Natural killer cell (primary cell): Measurements from ENCODE around the gene TOGARAM2. TPM values are rescaled to one million over a fixed set of nuclear protein-coding genes. Genes with fewer than 3 reads are reported as not detected.
A peak's percentile ranks its signal among the peaks of the same experiment; 100 is the strongest.

Experiments used
- ATAC-seq, 3 donors: fragments of 150-1000 bp in 2 of 3; fragments of 200-7000 bp in 1 of 3; cut with Tn5 transposase; 1 replicate in 1 of 3; 2 replicates in 2 of 3; pipeline ENCODE4 v1.10.0; 2021; ENCODE audit warnings: mild to moderate bottlenecking in 2 of 3, moderate library complexity in 2 of 3
- DNase-seq, 2 donors: peaks; one replicate each; pipeline versions ENCODE4 v3.0.0 to v3.0.0-alpha.2; 2013 to 2021; ENCODE audit warnings: mixed read lengths in 1 of 2
- H3K27ac ChIP-seq: one replicate; pipeline ENCODE4 v1.5.1; 2013; ENCODE audit warnings: mild to moderate bottlenecking, low read length
- H3K27me3 ChIP-seq: one replicate; pipeline ENCODE4 v1.6.1; 2013; ENCODE audit warnings: low read length; ENCODE audit not compliant: control insufficient read depth, insufficient read depth
- H3K36me3 ChIP-seq: one replicate; pipeline ENCODE4 v1.6.1; 2013; ENCODE audit warnings: low read length; ENCODE audit not compliant: control insufficient read depth, insufficient read depth
- H3K4me1 ChIP-seq: one replicate; pipeline ENCODE4 v1.6.1; 2013; ENCODE audit warnings: low read length; ENCODE audit not compliant: control insufficient read depth, insufficient read depth
- H3K4me3 ChIP-seq: one replicate; pipeline ENCODE4 v1.5.1; 2013; ENCODE audit warnings: low read length
- H3K9me3 ChIP-seq: one replicate; pipeline ENCODE4 v1.6.1; 2013; ENCODE audit warnings: low read length; ENCODE audit not compliant: control insufficient read depth, insufficient read depth
- H3K27ac Mint-ChIP-seq, 2 donors: one replicate each; pipeline ENCODE4 v1.8.0; 2022; ENCODE audit warnings: mild to moderate bottlenecking in 2 of 2, mixed read lengths in 2 of 2, moderate library complexity in 1 of 2
- H3K27me3 Mint-ChIP-seq, 2 donors: one replicate each; pipeline ENCODE4 v1.8.0; 2022; ENCODE audit warnings: low read depth in 2 of 2, mixed read lengths in 2 of 2
- H3K36me3 Mint-ChIP-seq: one replicate; pipeline ENCODE4 v1.8.0; 2022; ENCODE audit warnings: mixed read lengths
- H3K4me1 Mint-ChIP-seq, 2 donors: one replicate each; pipeline ENCODE4 v1.8.0; 2022; ENCODE audit warnings: mixed read lengths in 2 of 2
- H3K4me3 Mint-ChIP-seq: one replicate; pipeline ENCODE4 v1.8.0; 2022; ENCODE audit warnings: mild to moderate bottlenecking, moderate library complexity, mixed read lengths
- H3K9me3 Mint-ChIP-seq, 2 donors: one replicate each; pipeline ENCODE4 v1.8.0; 2022; ENCODE audit warnings: mixed read lengths in 2 of 2
- WGBS: methylation state at CpG from one replicate; pipeline ENCODE4 v1.1.7; 2013; ENCODE audit warnings: missing lambda C conversion rate; ENCODE audit not compliant: insufficient coverage; 5-methylcytosine and 5-hydroxymethylcytosine counted together
- intact Hi-C: fragments of 100-400 bp; cut with micrococcal nuclease; formaldehyde crosslinking; loops from one replicate; pipeline ENCODE4 v1.14.2; 2022
- total RNA-seq, 4 donors: library from RNA; stranded (reverse); fragments of 120-200 nt in 1 of 4; gene quantifications; one replicate each; pipeline versions ENCODE4 v1.2.3 to v1.2.4, GENCODE V29; 2013 to 2022
- TF ChIP-seq, protein P1 (sequence below): fragments of 200-600 bp; IDR thresholded peaks from one replicate; pipeline ENCODE4 v1.8.0; 2022; ENCODE audit warnings: antibody characterized with exemption

Gene TOGARAM2
- total RNA-seq, 3 donors from 2014 or later (not counting 1 experiment from before 2014, with no cell fraction given), result 25.9 to 53.2 (median 30.8) TPM

DNA sequence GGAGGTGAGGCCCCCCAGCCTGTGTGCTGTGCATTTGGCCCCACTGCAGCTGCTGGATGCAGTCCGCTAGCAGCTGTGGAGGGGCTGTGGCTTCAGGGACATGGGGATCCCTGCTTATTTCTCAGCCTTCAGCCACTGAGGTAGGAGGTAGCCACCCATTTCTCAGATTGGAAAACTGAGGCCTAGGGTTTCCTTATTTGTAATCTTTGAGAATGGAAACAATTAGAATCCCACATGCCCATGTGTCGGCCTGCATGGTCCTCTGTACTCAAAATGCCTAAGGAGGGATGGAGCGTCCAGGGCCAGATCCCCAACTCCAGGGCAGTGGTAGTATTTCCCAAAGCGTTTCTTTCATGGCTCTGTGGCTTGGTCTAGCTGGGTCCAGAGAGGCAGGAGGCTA is 42.1 kb downstream of the TOGARAM2 start:
- Mint-ChIP-seq H3K4me3 (no peak overlapping the region), H3K27ac (no peak overlapping the region), H3K4me1 (peaks cover 20 to 23% of the 10 kb centered on the region in 2 donors), H3K27me3 (no peaks in the 10 kb centered on the region), H3K36me3 (peaks cover 16% of the 10 kb centered on the region), H3K9me3 (no peaks in the 10 kb centered on the region)
- H3K4me1 ChIP-seq, result peaks cover 4% of the 10 kb centered on the region
- DNase-seq (no peak), ATAC-seq (no peak)
- intact Hi-C loops, result no loop called here
- no peak overlapping the region for H3K4me3 ChIP-seq
- no peaks in the 10 kb centered on the region for H3K27me3 ChIP-seq
- H3K27ac ChIP-seq, result no peak overlapping the region
- WGBS, result 96% methylated on average over 4 of the region's 4 CpGs
- H3K36me3 ChIP-seq, result peaks cover 19% of the 10 kb centered on the region
- TF ChIP-seq, protein P1, sequence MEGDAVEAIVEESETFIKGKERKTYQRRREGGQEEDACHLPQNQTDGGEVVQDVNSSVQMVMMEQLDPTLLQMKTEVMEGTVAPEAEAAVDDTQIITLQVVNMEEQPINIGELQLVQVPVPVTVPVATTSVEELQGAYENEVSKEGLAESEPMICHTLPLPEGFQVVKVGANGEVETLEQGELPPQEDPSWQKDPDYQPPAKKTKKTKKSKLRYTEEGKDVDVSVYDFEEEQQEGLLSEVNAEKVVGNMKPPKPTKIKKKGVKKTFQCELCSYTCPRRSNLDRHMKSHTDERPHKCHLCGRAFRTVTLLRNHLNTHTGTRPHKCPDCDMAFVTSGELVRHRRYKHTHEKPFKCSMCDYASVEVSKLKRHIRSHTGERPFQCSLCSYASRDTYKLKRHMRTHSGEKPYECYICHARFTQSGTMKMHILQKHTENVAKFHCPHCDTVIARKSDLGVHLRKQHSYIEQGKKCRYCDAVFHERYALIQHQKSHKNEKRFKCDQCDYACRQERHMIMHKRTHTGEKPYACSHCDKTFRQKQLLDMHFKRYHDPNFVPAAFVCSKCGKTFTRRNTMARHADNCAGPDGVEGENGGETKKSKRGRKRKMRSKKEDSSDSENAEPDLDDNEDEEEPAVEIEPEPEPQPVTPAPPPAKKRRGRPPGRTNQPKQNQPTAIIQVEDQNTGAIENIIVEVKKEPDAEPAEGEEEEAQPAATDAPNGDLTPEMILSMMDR, result no peak
- H3K9me3 ChIP-seq, result no peaks in the 10 kb centered on the region

DNA sequence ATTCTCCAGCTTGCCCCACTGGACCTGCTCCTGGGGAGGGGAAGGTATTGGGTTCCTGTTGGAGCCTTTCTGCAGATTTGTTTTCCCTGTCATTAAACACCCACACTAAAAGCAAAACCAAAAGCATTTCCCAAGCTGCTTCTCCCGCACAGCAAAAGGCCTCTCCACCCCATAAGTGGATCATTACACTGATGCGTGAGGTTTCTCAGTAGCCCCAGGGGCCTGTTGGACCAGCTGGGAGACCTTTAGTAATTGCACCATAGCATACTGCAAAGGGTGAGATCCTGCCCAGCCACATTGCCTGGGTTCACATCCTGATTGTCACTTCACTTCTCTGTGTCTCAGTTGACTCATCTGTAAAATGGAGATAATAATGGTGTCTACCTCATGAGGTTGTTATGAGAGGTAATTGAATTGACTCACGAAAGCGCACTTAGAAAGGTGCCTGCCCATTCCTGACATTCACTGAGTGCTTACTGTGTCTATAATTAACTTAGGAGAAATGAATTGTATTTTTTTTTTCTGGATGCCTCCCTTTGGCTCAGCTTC is 43.9 kb downstream of the TOGARAM2 start:
- H3K9me3 Mint-ChIP-seq, result no peaks in the 10 kb centered on the region
- Histone ChIP-seq H3K36me3 (peaks cover 25% of the 10 kb centered on the region), H3K4me1 (peaks cover 3% of the 10 kb centered on the region), H3K27me3 (no peaks in the 10 kb centered on the region), H3K4me3 (no peak overlapping the region), H3K27ac (no peak overlapping the region), H3K9me3 (no peaks in the 10 kb centered on the region)
- intact Hi-C loops, result no loop called here
- peaks cover 14 to 15% of the 10 kb centered on the region in 2 donors for H3K4me1 Mint-ChIP-seq
- WGBS, result 94% methylated on average over 4 of the region's 4 CpGs
- no peak for DNase-seq
- no peak for ATAC-seq
- peaks cover 12% of the 10 kb centered on the region for H3K36me3 Mint-ChIP-seq
- TF ChIP-seq, protein P1, result no peak
- H3K4me3 Mint-ChIP-seq, result no peak overlapping the region
- no peaks in the 10 kb centered on the region for H3K27me3 Mint-ChIP-seq
- no peak overlapping the region for H3K27ac Mint-ChIP-seq

DNA sequence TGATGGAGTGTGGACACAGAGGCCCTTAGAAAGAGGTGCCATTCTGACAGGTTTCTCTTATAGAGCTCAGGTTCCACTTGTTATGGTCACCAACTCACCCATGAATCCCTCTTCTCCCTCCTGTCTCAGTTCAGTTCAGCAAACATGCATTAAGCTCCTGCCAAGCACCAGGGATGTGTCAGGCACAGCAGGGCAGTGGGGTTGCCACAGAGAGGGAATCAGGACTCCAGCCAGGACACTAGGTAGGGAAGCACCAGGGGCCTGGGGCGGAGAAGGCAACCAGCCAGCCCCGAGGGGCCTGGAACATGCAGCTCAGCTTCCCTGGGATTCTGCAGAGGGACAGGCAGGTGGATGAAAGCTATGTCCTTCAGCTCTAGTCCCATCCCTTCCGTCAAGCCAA is 44.6 kb downstream of the TOGARAM2 start:
- no peaks in the 10 kb centered on the region for H3K4me1 ChIP-seq
- H3K36me3 ChIP-seq, result peaks cover 25% of the 10 kb centered on the region
- no peak overlapping the region for H3K4me3 Mint-ChIP-seq
- peaks cover 12 to 14% of the 10 kb centered on the region in 2 donors for H3K4me1 Mint-ChIP-seq
- DNase-seq (no peak), ATAC-seq (no peak)
- no peak overlapping the region for H3K27ac Mint-ChIP-seq
- TF ChIP-seq, protein P1, result no peak
- H3K9me3 Mint-ChIP-seq, result no peaks in the 10 kb centered on the region
- intact Hi-C loops, result no loop called here
- no peaks in the 10 kb centered on the region for H3K27me3 Mint-ChIP-seq
- WGBS, result 97% methylated on average over 3 of the region's 3 CpGs
- no peaks in the 10 kb centered on the region for H3K27me3 ChIP-seq
- H3K4me3 ChIP-seq, result no peak overlapping the region
- peaks cover 7% of the 10 kb centered on the region for H3K36me3 Mint-ChIP-seq
- H3K9me3 ChIP-seq, result no peaks in the 10 kb centered on the region
- H3K27ac ChIP-seq, result no peak overlapping the region

DNA sequence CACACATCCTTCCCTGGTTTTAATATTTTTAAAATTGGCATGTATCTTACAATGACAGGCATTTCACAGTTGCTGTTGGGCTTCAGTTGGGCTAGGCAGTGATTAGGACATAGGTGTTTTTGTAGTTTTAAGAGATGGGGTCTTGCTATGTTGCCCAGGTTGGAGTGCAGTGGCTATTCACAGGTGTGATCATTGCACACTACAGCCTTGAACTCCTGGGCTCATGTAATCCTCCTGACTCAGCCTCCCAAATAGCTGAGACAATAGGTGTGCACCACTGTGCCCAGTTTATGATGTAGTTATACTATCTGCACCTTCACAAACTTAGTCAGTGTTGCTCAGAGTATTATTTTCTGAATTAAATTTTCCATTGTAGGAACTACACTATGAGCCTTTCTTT is 49.9 kb downstream of the TOGARAM2 start:
- Mint-ChIP-seq H3K27me3 (no peaks in the 10 kb centered on the region), H3K9me3 (no peaks in the 10 kb centered on the region), H3K27ac (peak overlapping the region in 1 of 2 donors; percentile 64), H3K4me3 (no peak overlapping the region), H3K4me1 (peaks cover 32 to 37% of the 10 kb centered on the region in 2 donors), H3K36me3 (peaks cover 18% of the 10 kb centered on the region)
- H3K36me3 ChIP-seq, result peaks cover 26% of the 10 kb centered on the region
- H3K27me3 ChIP-seq, result no peaks in the 10 kb centered on the region
- DNase-seq (no peak), ATAC-seq (no peak)
- H3K4me1 ChIP-seq, result peaks cover 18% of the 10 kb centered on the region
- H3K4me3 ChIP-seq, result no peak overlapping the region
- no peak overlapping the region for H3K27ac ChIP-seq
- no peaks in the 10 kb centered on the region for H3K9me3 ChIP-seq
- TF ChIP-seq, protein P1, result no peak
- intact Hi-C loops, result no loop called here
